GM23338 (cell line): Measurements from ENCODE around the gene SYT6.

ENCODE experiments used
- CREB1 ChIP-seq: fragments of 250-450 bp; sonication (Bioruptor Pico); IDR thresholded peaks from 2 replicates; pipeline ENCODE4 v1.5.0; 2020; ENCODE audit warnings: low read depth, mild to moderate bottlenecking, moderate library complexity
- CTCF ChIP-seq, 2 experiments: fragments of 200-600 bp in 1 of 2; sonication (generic) in 1 of 2; conservative IDR thresholded peaks; 2 replicates each; pipeline versions ENCODE4 v1.5.1 to v1.6.1; 2016 to 2017; ENCODE audit warnings: antibody characterized with exemption in 2 of 2, low read depth in 2 of 2, mild to moderate bottlenecking in 2 of 2, moderate library complexity in 1 of 2
- EZH2 ChIP-seq: fragments of 200-600 bp; sonication (generic); IDR thresholded peaks from one replicate; pipeline ENCODE4 v1.8.0; 2017; ENCODE audit warnings: antibody characterized with exemption, mild to moderate bottlenecking, low read depth; ENCODE audit not compliant: unreplicated experiment
- EZH2phosphoT487 ChIP-seq: fragments of 200-600 bp; sonication (generic); IDR thresholded peaks from one replicate; pipeline ENCODE4 v1.8.1; 2018; ENCODE audit warnings: antibody characterized with exemption; ENCODE audit not compliant: unreplicated experiment
- POLR2AphosphoS5 ChIP-seq: IDR thresholded peaks from 2 replicates; pipeline ENCODE4 v1.6.1; 2016; ENCODE audit warnings: antibody characterized with exemption, low read depth
- STAT1 ChIP-seq: IDR thresholded peaks from one replicate; pipeline ENCODE4 v1.6.1; 2016; ENCODE audit warnings: antibody characterized with exemption; ENCODE audit not compliant: unreplicated experiment

- no peak for TF ChIP-seq EZH2
- no peak for TF ChIP-seq EZH2phosphoT487
- no peak for TF ChIP-seq CREB1 (CRISPR knock-in tag)
- TF ChIP-seq CTCF (conservative IDR thresholded peaks at IDR 0.05; ENCODE audit: low read depth in 2 of 2), result no peak
- TF ChIP-seq POLR2AphosphoS5, result no peak
- no peak for TF ChIP-seq STAT1
Measured at GRCh38 chr1:114157275-114157660, 3.6 kb upstream of the SYT6 start.
